Activated CD4-positive, alpha-beta T cell treated with anti-CD3 and anti-CD28 coated beads, Interleukin-2, amount 10 ng/mL, durations not matched to agents 7 days and 5 days (primary cell): ENCODE measurements around the gene SMIM24. TPM values are rescaled to one million over a fixed set of nuclear protein-coding genes. Genes with fewer than 3 reads are reported as not detected.
"Not testable (repeated sequence)": the region's sequence is repeated elsewhere in the genome, so short reads cannot be mapped to it uniquely, and the experiment has no call there.

Experiments used
- CTCF ChIA-PET: fragments of 350-600 bp; sonication (Branson Sonifier 250); formaldehyde crosslinking; loops from one replicate; lab custom pipeline; 2021; ENCODE audit warnings: antibody characterized with exemption; lab: Charles Lee
- POLR2A ChIA-PET: fragments of 350-600 bp; sonication (Branson Sonifier 250); formaldehyde crosslinking; loops from one replicate; lab custom pipeline; 2021; ENCODE audit warnings: antibody characterized with exemption; lab: Charles Lee
- DNase-seq: peaks from one replicate; pipeline ENCODE4 v3.0.0-alpha.2; 2020
- H3K27ac Mint-ChIP-seq: one replicate; pipeline ENCODE4 v1.8.0; 2021; ENCODE audit warnings: mild to moderate bottlenecking, moderate library complexity, mixed read lengths
- H3K27me3 Mint-ChIP-seq: one replicate; pipeline ENCODE4 v1.8.0; 2021; ENCODE audit warnings: mixed read lengths
- H3K36me3 Mint-ChIP-seq: one replicate; pipeline ENCODE4 v1.8.0; 2021; ENCODE audit warnings: low read depth, mixed read lengths
- H3K4me1 Mint-ChIP-seq: one replicate; pipeline ENCODE4 v1.8.0; 2021; ENCODE audit warnings: mixed read lengths
- H3K4me3 Mint-ChIP-seq: one replicate; pipeline ENCODE4 v1.8.0; 2021; ENCODE audit warnings: mild to moderate bottlenecking, moderate library complexity, mixed read lengths
- H3K9me3 Mint-ChIP-seq: one replicate; pipeline ENCODE4 v1.8.0; 2021; ENCODE audit warnings: mixed read lengths
- total RNA-seq, 2 experiments: library from RNA; stranded (reverse); gene quantifications; one replicate each; pipeline ENCODE4 v1.2.3, GENCODE V29; 2021

The SMIM24 gene
- total RNA-seq, 2 experiments from 2014 or later = 0.27 to 0.33 TPM

- no peak for DNase-seq
- Mint-ChIP-seq H3K36me3 (no peaks in the 10 kb centered on the region), H3K27ac (no peak overlapping the region), H3K4me3 (no peak overlapping the region), H3K9me3 (no peaks in the 10 kb centered on the region), H3K4me1 (peaks cover 4% of the 10 kb centered on the region), H3K27me3 (no peaks in the 10 kb centered on the region)
- POLR2A ChIA-PET = no interaction called here
- CTCF ChIA-PET = no interaction called here
These were observed 20.3 kb downstream of the SMIM24 start for GRCh38 chr19:3459965-3460582.

- peak; percentile 31 for DNase-seq
- H3K27me3 Mint-ChIP-seq = no peaks in the 10 kb centered on the region
- no peak overlapping the region for H3K4me3 Mint-ChIP-seq
- ChIA-PET CTCF (no interaction called here), POLR2A (no interaction called here)
- no peak overlapping the region for H3K27ac Mint-ChIP-seq
- peaks cover 4% of the 10 kb centered on the region for H3K4me1 Mint-ChIP-seq
- H3K36me3 Mint-ChIP-seq = no peaks in the 10 kb centered on the region
- H3K9me3 Mint-ChIP-seq = no peaks in the 10 kb centered on the region
These were observed 21.0 kb downstream of the SMIM24 start for GRCh38 chr19:3459089-3459881.

GRCh38 chr19:3458229-3459088, 21.9 kb downstream of the SMIM24 start:
- Mint-ChIP-seq H3K27me3 (no peaks in the 10 kb centered on the region), H3K9me3 (no peaks in the 10 kb centered on the region), H3K4me3 (no peak overlapping the region), H3K36me3 (no peaks in the 10 kb centered on the region), H3K4me1 (peaks cover 4% of the 10 kb centered on the region), H3K27ac (no peak overlapping the region)
- ChIA-PET CTCF (no interaction called here), POLR2A (no interaction called here)
- DNase-seq = no peak

- Mint-ChIP-seq H3K4me1 (peaks cover 4% of the 10 kb centered on the region), H3K27ac (no peak overlapping the region), H3K4me3 (no peak overlapping the region), H3K36me3 (no peaks in the 10 kb centered on the region), H3K27me3 (no peaks in the 10 kb centered on the region), H3K9me3 (no peaks in the 10 kb centered on the region)
- no peak for DNase-seq
- CTCF ChIA-PET = no interaction called here
- POLR2A ChIA-PET = no interaction called here
These were observed 22.6 kb downstream of the SMIM24 start for GRCh38 chr19:3457528-3458228.

- Mint-ChIP-seq H3K9me3 (no peaks in the 10 kb centered on the region), H3K4me1 (peaks cover 4% of the 10 kb centered on the region), H3K4me3 (no peak overlapping the region), H3K27me3 (no peaks in the 10 kb centered on the region), H3K27ac (no peak overlapping the region), H3K36me3 (no peaks in the 10 kb centered on the region)
- no peak for DNase-seq
- ChIA-PET CTCF (no interaction called here), POLR2A (no interaction called here)
These were observed 23.3 kb downstream of the SMIM24 start for GRCh38 chr19:3456925-3457527.

- no peaks in the 10 kb centered on the region for H3K9me3 Mint-ChIP-seq
- H3K4me1 Mint-ChIP-seq = peaks cover 4% of the 10 kb centered on the region
- DNase-seq = no peak
- CTCF ChIA-PET = no interaction called here
- H3K27ac Mint-ChIP-seq = no peak overlapping the region
- H3K4me3 Mint-ChIP-seq = no peak overlapping the region
- no peaks in the 10 kb centered on the region for H3K36me3 Mint-ChIP-seq
- H3K27me3 Mint-ChIP-seq = no peaks in the 10 kb centered on the region
- POLR2A ChIA-PET = no interaction called here
These were observed 24.2 kb downstream of the SMIM24 start for GRCh38 chr19:3455960-3456601.

- Mint-ChIP-seq H3K4me1 (peaks cover 6% of the 10 kb centered on the region), H3K4me3 (no peak overlapping the region), H3K27me3 (no peaks in the 10 kb centered on the region), H3K27ac (no peak overlapping the region), H3K9me3 (no peaks in the 10 kb centered on the region), H3K36me3 (peaks cover 6% of the 10 kb centered on the region)
- POLR2A ChIA-PET = no interaction called here
- no peak for DNase-seq
- CTCF ChIA-PET = no interaction called here
These were observed 24.9 kb downstream of the SMIM24 start for GRCh38 chr19:3455393-3455955.

- POLR2A ChIA-PET = no interaction called here
- Mint-ChIP-seq H3K27me3 (no peaks in the 10 kb centered on the region), H3K36me3 (peaks cover 6% of the 10 kb centered on the region), H3K27ac (peak overlapping the region; percentile 19), H3K4me3 (no peak overlapping the region), H3K4me1 (peaks cover 6% of the 10 kb centered on the region), H3K9me3 (no peaks in the 10 kb centered on the region)
- CTCF ChIA-PET = no interaction called here
- DNase-seq = no peak
These were observed 25.5 kb downstream of the SMIM24 start for GRCh38 chr19:3454656-3455392.

GRCh38 chr19:3453840-3454239, 26.5 kb downstream of the SMIM24 start:
- H3K4me1 Mint-ChIP-seq = peaks cover 2% of the 10 kb centered on the region
- H3K9me3 Mint-ChIP-seq = no peaks in the 10 kb centered on the region
- H3K27ac Mint-ChIP-seq = no peak overlapping the region
- ChIA-PET POLR2A (no interaction called here), CTCF (no interaction called here)
- H3K36me3 Mint-ChIP-seq = peaks cover 6% of the 10 kb centered on the region
- no peak for DNase-seq
- no peak overlapping the region for H3K4me3 Mint-ChIP-seq
- H3K27me3 Mint-ChIP-seq = no peaks in the 10 kb centered on the region

GRCh38 chr19:3452942-3453214, 27.4 kb downstream of the SMIM24 start:
- H3K27me3 Mint-ChIP-seq, POLR2A ChIA-PET, CTCF ChIA-PET, DNase-seq, H3K4me3 Mint-ChIP-seq, H3K4me1 Mint-ChIP-seq, H3K27ac Mint-ChIP-seq, H3K9me3 Mint-ChIP-seq, H3K36me3 Mint-ChIP-seq: not testable (repeated sequence)

- Mint-ChIP-seq H3K27ac (no peak overlapping the region), H3K36me3 (peaks cover 6% of the 10 kb centered on the region), H3K27me3 (no peaks in the 10 kb centered on the region), H3K9me3 (no peaks in the 10 kb centered on the region), H3K4me1 (peaks cover 2% of the 10 kb centered on the region), H3K4me3 (no peak overlapping the region)
- ChIA-PET CTCF (no interaction called here), POLR2A (no interaction called here)
- DNase-seq = no peak
These were observed 28.0 kb downstream of the SMIM24 start for GRCh38 chr19:3452171-3452941.
